ENCODE results near the gene EPAS1. TPM values are rescaled to one million over a fixed set of nuclear protein-coding genes. Genes with fewer than 3 reads are reported as not detected.

EPAS1 gene
- total RNA-seq, 2 experiments from 2014 or later, result 4.2 to 5.4 TPM

DNA sequence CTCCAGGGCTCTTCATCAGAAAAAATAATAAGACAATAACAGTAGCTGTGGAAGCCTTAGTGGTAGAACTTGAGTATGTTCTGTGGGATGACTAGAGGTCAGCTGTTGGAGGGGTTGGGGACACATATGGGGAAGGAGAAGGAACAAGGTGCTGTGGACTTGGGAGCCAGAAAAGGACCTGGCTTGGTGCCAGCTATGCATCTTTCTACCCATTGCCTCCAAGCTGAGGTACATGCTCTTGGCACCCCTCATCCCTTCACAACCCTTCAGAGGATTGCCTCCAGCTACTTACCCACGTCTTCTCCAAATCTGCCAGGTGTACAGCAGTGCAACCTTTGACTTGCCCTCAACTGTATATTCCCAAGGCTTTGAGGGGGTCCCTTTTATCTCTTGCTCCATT lies 15.3 kb upstream of the EPAS1 start:
- Histone ChIP-seq H3K27me3 (ENCODE audit: control insufficient read depth in 1 of 2, insufficient read depth in 2 of 2, low read length in 2 of 2) (peaks cover 5 to 11% of the 10 kb centered on the region in 2 experiments), H3K4me3 (ENCODE audit: low read length) (no peak overlapping the region), H3K36me3 (ENCODE audit: insufficient read depth, low read length) (no peaks in the 10 kb centered on the region), H3K4me1 (ENCODE audit: insufficient read depth, low read length) (no peaks in the 10 kb centered on the region), H3K9me3 (ENCODE audit: control insufficient read depth in 1 of 2, insufficient read depth in 1 of 2, low read length in 2 of 2) (peaks cover 0 to 6% of the 10 kb centered on the region in 2 experiments), H3K27ac (ENCODE audit: low read depth in 1 of 2, low read length in 2 of 2) (no peak overlapping the region)
- ChIA-PET POLR2A (no interaction called here), CTCF (interaction anchor here (1.0 kb wide), 1 partner anchor 140 kb away, joined by 3 read pairs; no protein-coding TSS in a partner anchor)
- Mint-ChIP-seq H3K27me3 (peaks cover 11% of the 10 kb centered on the region), H3K27ac (no peak overlapping the region), H3K9me3 (no peaks in the 10 kb centered on the region), H3K4me3 (no peak overlapping the region), H3K4me1 (ENCODE audit: low read depth) (peaks cover 8% of the 10 kb centered on the region), H3K36me3 (ENCODE audit: low read depth) (no peaks in the 10 kb centered on the region)
- ATAC-seq (ENCODE audit: poor library complexity) (no peak), DNase-seq (no peak)
- intact Hi-C loops (cut with DNase I, micrococcal nuclease), result no loop called here
- TF ChIP-seq, protein P1, sequence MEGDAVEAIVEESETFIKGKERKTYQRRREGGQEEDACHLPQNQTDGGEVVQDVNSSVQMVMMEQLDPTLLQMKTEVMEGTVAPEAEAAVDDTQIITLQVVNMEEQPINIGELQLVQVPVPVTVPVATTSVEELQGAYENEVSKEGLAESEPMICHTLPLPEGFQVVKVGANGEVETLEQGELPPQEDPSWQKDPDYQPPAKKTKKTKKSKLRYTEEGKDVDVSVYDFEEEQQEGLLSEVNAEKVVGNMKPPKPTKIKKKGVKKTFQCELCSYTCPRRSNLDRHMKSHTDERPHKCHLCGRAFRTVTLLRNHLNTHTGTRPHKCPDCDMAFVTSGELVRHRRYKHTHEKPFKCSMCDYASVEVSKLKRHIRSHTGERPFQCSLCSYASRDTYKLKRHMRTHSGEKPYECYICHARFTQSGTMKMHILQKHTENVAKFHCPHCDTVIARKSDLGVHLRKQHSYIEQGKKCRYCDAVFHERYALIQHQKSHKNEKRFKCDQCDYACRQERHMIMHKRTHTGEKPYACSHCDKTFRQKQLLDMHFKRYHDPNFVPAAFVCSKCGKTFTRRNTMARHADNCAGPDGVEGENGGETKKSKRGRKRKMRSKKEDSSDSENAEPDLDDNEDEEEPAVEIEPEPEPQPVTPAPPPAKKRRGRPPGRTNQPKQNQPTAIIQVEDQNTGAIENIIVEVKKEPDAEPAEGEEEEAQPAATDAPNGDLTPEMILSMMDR (IDR thresholded peaks at IDR 0.05), result no peak

DNA sequence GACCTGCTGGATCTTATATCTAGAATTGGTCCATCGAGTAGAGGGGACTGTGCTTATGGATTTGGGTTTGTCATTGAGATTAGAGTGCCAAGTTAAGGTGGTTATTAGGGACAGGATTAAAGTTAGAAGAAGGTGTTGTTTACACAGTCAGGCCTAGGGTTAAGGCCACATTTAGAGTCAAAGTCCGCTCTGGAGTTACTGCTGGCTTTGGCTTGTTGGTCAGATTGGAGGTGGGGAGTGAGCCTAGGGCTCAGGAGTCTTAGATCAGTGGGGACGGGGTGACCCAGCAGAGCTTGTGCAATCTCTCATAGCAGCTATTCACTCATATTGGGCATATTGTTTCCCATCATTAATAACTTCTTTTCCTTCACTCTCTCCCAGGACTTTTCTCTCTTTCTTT lies 13.5 kb upstream of the EPAS1 start:
- Histone ChIP-seq H3K4me1 (ENCODE audit: insufficient read depth, low read length) (no peaks in the 10 kb centered on the region), H3K36me3 (ENCODE audit: insufficient read depth, low read length) (no peaks in the 10 kb centered on the region), H3K9me3 (ENCODE audit: control insufficient read depth in 1 of 2, insufficient read depth in 1 of 2, low read length in 2 of 2) (no peaks in the 10 kb centered on the region), H3K27ac (ENCODE audit: low read depth in 1 of 2, low read length in 2 of 2) (no peak overlapping the region), H3K27me3 (ENCODE audit: control insufficient read depth in 1 of 2, insufficient read depth in 2 of 2, low read length in 2 of 2) (peaks cover 0 to 3% of the 10 kb centered on the region in 2 experiments), H3K4me3 (ENCODE audit: low read length) (no peak overlapping the region)
- H3K9me3 Mint-ChIP-seq, result no peaks in the 10 kb centered on the region
- CTCF ChIA-PET, result no interaction called here
- no peaks in the 10 kb centered on the region for H3K4me1 Mint-ChIP-seq (ENCODE audit: low read depth)
- intact Hi-C loops (cut with DNase I, micrococcal nuclease), result no loop called here
- ATAC-seq (ENCODE audit: poor library complexity) (no peak), DNase-seq (no peak)
- H3K27me3 Mint-ChIP-seq, result no peaks in the 10 kb centered on the region
- no peaks in the 10 kb centered on the region for H3K36me3 Mint-ChIP-seq (ENCODE audit: low read depth)
- POLR2A ChIA-PET, result no interaction called here
- TF ChIP-seq, protein P1 (IDR thresholded peaks at IDR 0.05), result no peak
- no peak overlapping the region for H3K4me3 Mint-ChIP-seq
- H3K27ac Mint-ChIP-seq, result no peak overlapping the region

DNA sequence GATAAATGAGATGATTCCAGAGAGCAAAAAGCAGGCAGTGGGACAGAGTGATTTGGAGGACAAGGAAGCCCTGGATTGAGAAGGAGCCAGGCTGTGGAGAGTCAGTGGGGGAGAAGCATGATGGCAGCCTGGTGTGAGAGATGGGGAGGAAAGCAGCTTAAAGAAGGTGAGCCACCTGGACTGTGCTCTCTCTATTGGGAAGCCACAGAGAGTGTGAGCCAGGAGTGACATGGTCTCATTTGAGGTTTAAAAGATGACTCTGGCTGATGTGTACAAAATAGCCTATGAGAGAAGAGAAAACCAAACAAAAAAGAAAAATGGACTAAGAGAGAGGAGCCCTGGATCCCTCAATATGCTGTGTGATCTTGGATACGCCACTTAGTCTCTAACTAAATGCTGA lies 12.9 kb upstream of the EPAS1 start:
- CTCF ChIA-PET, result no interaction called here
- Mint-ChIP-seq H3K9me3 (no peaks in the 10 kb centered on the region), H3K36me3 (ENCODE audit: low read depth) (no peaks in the 10 kb centered on the region), H3K27me3 (no peaks in the 10 kb centered on the region), H3K4me3 (no peak overlapping the region), H3K4me1 (ENCODE audit: low read depth) (no peaks in the 10 kb centered on the region), H3K27ac (no peak overlapping the region)
- H3K9me3 ChIP-seq (ENCODE audit: control insufficient read depth in 1 of 2, insufficient read depth in 1 of 2, low read length in 2 of 2), result no peaks in the 10 kb centered on the region
- POLR2A ChIA-PET, result no interaction called here
- H3K4me1 ChIP-seq (ENCODE audit: insufficient read depth, low read length), result no peaks in the 10 kb centered on the region
- intact Hi-C loops (cut with DNase I, micrococcal nuclease), result no loop called here
- TF ChIP-seq, protein P1 (IDR thresholded peaks at IDR 0.05), result no peak
- DNase-seq, result no peak
- no peaks in the 10 kb centered on the region for H3K27me3 ChIP-seq (ENCODE audit: control insufficient read depth in 1 of 2, insufficient read depth in 2 of 2, low read length in 2 of 2)
- no peak overlapping the region for H3K4me3 ChIP-seq (ENCODE audit: low read length)
- H3K36me3 ChIP-seq (ENCODE audit: insufficient read depth, low read length), result no peaks in the 10 kb centered on the region
- no peak overlapping the region for H3K27ac ChIP-seq (ENCODE audit: low read depth in 1 of 2, low read length in 2 of 2)
- ATAC-seq (ENCODE audit: poor library complexity), result no peak

All from CD4-positive, alpha-beta T cell (primary cell).